DND-41 (cell line): Measurements from ENCODE around the gene TXLNA.
"Not testable (repeated sequence)": the region's sequence is repeated elsewhere in the genome, so short reads cannot be mapped to it uniquely, and the experiment has no call there.

ENCODE experiments used
- ATAC-seq: fragments of 200-7000 bp; cut with Tn5 transposase; 3 replicates; pipeline ENCODE4 v1.9.1; 2021; ENCODE audit warnings: low read depth; ENCODE audit not compliant: insufficient read depth
- DNase-seq: peaks from one replicate; pipeline ENCODE4 v3.0.0-alpha.2; 2020
- H2AFZ ChIP-seq: 2 replicates; pipeline ENCODE4 v1.6.0; 2012; ENCODE audit warnings: low read depth, low read length
- H3K27ac ChIP-seq: 2 replicates; pipeline ENCODE4 v1.5.1; 2012; ENCODE audit warnings: low read length, inconsistent platforms
- H3K27me3 ChIP-seq: fragments of 200-600 bp; sonication (generic); 2 replicates; pipeline ENCODE4 v1.6.0; 2012; ENCODE audit warnings: low read length, mild to moderate bottlenecking, inconsistent platforms; ENCODE audit not compliant: insufficient read depth, poor library complexity
- H3K36me3 ChIP-seq: 2 replicates; pipeline ENCODE4 v1.5.1; 2012; ENCODE audit warnings: low read length, inconsistent platforms; ENCODE audit not compliant: insufficient read depth
- H3K4me1 ChIP-seq: 2 replicates; pipeline ENCODE4 v1.5.1; 2012; ENCODE audit warnings: mild to moderate bottlenecking, low read length; ENCODE audit not compliant: insufficient read depth
- H3K4me2 ChIP-seq: 2 replicates; pipeline ENCODE4 v1.6.0; 2012; ENCODE audit warnings: mild to moderate bottlenecking, moderate library complexity, low read length, inconsistent platforms; ENCODE audit not compliant: insufficient read depth
- H3K4me3 ChIP-seq, 2 experiments: fragments of 200-600 bp in 1 of 2; shearing (Covaris generic) in 1 of 2; 2 replicates each; pipeline ENCODE4 v1.5.1; 2012 to 2016; ENCODE audit warnings: inconsistent platforms in 2 of 2, low read length in 2 of 2, mild to moderate bottlenecking in 2 of 2, low read depth in 1 of 2, moderate library complexity in 1 of 2
- H3K79me2 ChIP-seq: 2 replicates; pipeline ENCODE4 v1.6.0; 2012; ENCODE audit warnings: low read length, inconsistent platforms; ENCODE audit not compliant: insufficient read depth
- H3K9ac ChIP-seq: 2 replicates; pipeline ENCODE4 v1.6.0; 2012; ENCODE audit warnings: low read depth, mild to moderate bottlenecking, inconsistent platforms, low read length, moderate library complexity
- H3K9me3 ChIP-seq: 2 replicates; pipeline ENCODE4 v1.5.1; 2012; ENCODE audit warnings: low read length, moderate library complexity, mild to moderate bottlenecking, inconsistent platforms; ENCODE audit not compliant: insufficient read depth, severe bottlenecking
- H4K20me1 ChIP-seq: 2 replicates; pipeline ENCODE4 v1.6.0; 2012; ENCODE audit warnings: low read length; ENCODE audit not compliant: insufficient read depth
- CTCF ChIP-seq: IDR thresholded peaks from 2 replicates; pipeline ENCODE4 v1.5.1; 2012; ENCODE audit warnings: borderline replicate concordance, low read length, moderate library complexity, mild to moderate bottlenecking; ENCODE audit not compliant: poor library complexity, severe bottlenecking; ENCODE audit errors: extremely low read depth
- EZH2 ChIP-seq: IDR thresholded peaks from 3 replicates; pipeline ENCODE4 v1.6.1; 2012; ENCODE audit warnings: borderline replicate concordance, low read depth, mild to moderate bottlenecking, moderate library complexity, low read length, inconsistent platforms; ENCODE audit not compliant: severe bottlenecking

The TXLNA gene

GRCh38 chr1:32163405-32163804 is 16.1 kb upstream of the TXLNA start:
- Histone ChIP-seq H3K4me3 (no peak overlapping the region), H3K4me1 (no peaks in the 10 kb centered on the region), H3K36me3 (peaks cover 80% of the 10 kb centered on the region), H3K27me3 (no peaks in the 10 kb centered on the region), H3K79me2 (no peaks in the 10 kb centered on the region), H4K20me1 (no peaks in the 10 kb centered on the region), H3K4me2 (no peak overlapping the region), H3K9me3 (no peaks in the 10 kb centered on the region), H3K9ac (no peak overlapping the region), H3K27ac (no peak overlapping the region), H2AFZ (no peak overlapping the region)
- TF ChIP-seq EZH2 (no peak), CTCF (no peak)
- ATAC-seq, result no peak
- no peak for DNase-seq

- not testable (repeated sequence) for H3K79me2 ChIP-seq, H3K4me3 ChIP-seq, ATAC-seq, H3K9ac ChIP-seq, H3K27ac ChIP-seq, DNase-seq, H3K4me2 ChIP-seq, H3K4me1 ChIP-seq, H3K27me3 ChIP-seq, H2AFZ ChIP-seq, H4K20me1 ChIP-seq, H3K9me3 ChIP-seq
- H3K36me3 ChIP-seq, result peaks cover 78% of the 10 kb centered on the region
Measured at GRCh38 chr1:32165633-32166032, 13.8 kb upstream of the TXLNA start.

GRCh38 chr1:32170991-32171390 is 8.5 kb upstream of the TXLNA start:
- DNase-seq (no peak), ATAC-seq (no peak)
- Histone ChIP-seq H2AFZ (no peak overlapping the region), H3K27me3 (no peaks in the 10 kb centered on the region), H3K79me2 (no peaks in the 10 kb centered on the region), H3K4me3 (no peak overlapping the region), H3K4me2 (no peak overlapping the region), H4K20me1 (no peaks in the 10 kb centered on the region), H3K4me1 (peaks cover 14% of the 10 kb centered on the region), H3K9me3 (no peaks in the 10 kb centered on the region), H3K27ac (no peak overlapping the region), H3K36me3 (peaks cover 83% of the 10 kb centered on the region), H3K9ac (no peak overlapping the region)
- TF ChIP-seq EZH2 (no peak), CTCF (no peak)

- Histone ChIP-seq H3K4me1 (peaks cover 14% of the 10 kb centered on the region), H2AFZ (no peak overlapping the region), H3K4me3 (no peak overlapping the region), H3K27me3 (no peaks in the 10 kb centered on the region), H3K79me2 (no peaks in the 10 kb centered on the region), H3K9ac (no peak overlapping the region), H3K9me3 (no peaks in the 10 kb centered on the region), H4K20me1 (no peaks in the 10 kb centered on the region), H3K27ac (no peak overlapping the region), H3K4me2 (no peak overlapping the region), H3K36me3 (peaks cover 70% of the 10 kb centered on the region)
- ATAC-seq (peak; percentile 99), DNase-seq (peak; percentile 78)
- no peak for TF ChIP-seq CTCF
- no peak for TF ChIP-seq EZH2
Measured at GRCh38 chr1:32172621-32173245, 6.7 kb upstream of the TXLNA start.
